HEK293T (cell line): ENCODE measurements around the gene CAPS.

Source experiments
- ARNT ChIP-seq: fragments of 450-650 bp; IDR thresholded peaks from 2 replicates; pipeline ENCODE4 v1.6.1; 2017; ENCODE audit warnings: mild to moderate bottlenecking
- FOXA1 ChIP-seq: fragments of 450-650 bp; IDR thresholded peaks from 2 replicates; pipeline ENCODE4 v1.6.1; 2016; ENCODE audit warnings: mild to moderate bottlenecking
- LEF1 ChIP-seq: fragments of 450-650 bp; IDR thresholded peaks from 2 replicates; pipeline ENCODE4 v1.6.1; 2017; ENCODE audit warnings: mild to moderate bottlenecking, borderline replicate concordance

- TF ChIP-seq ARNT (no peak), FOXA1 (no peak), LEF1 (no peak)
Observed at GRCh38 chr19:5891938-5892771, 21.9 kb upstream of the CAPS start.
